SH-SY5Y (cell line): ENCODE results near the gene RAI14.

Source experiments
- GATA2 ChIP-seq: IDR thresholded peaks from 2 replicates; pipeline ENCODE4 v1.6.1; 2011; ENCODE audit warnings: mild to moderate bottlenecking, low read depth, low read length
- GATA3 ChIP-seq: IDR thresholded peaks from 2 replicates; pipeline ENCODE4 v1.6.1; 2011; ENCODE audit warnings: low read depth, mild to moderate bottlenecking, low read length, moderate library complexity

DNA sequence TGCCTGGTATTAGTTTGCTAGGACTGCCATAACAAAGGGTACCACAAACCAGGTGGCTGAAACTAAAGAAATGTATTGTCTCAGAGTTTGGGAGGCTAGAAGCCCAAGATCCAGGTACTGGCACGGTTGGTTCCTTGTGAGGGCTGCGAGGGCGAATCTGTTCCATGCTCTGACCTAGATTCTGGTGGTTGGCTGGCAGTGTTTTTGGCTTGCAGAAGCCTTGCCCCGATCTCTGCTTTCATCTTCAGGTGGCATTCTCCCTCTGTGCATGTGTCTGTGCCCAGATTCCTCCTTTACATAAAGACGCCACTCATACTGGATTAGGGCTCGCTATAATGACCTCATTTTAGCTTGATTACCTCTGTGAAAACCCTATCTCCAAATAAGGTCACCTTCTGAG, 36.7 kb downstream of the RAI14 start:
- no peak for TF ChIP-seq GATA2
- TF ChIP-seq GATA3 = no peak
